ENCODE results near the gene PLXNA4.

Gene PLXNA4

DNA sequence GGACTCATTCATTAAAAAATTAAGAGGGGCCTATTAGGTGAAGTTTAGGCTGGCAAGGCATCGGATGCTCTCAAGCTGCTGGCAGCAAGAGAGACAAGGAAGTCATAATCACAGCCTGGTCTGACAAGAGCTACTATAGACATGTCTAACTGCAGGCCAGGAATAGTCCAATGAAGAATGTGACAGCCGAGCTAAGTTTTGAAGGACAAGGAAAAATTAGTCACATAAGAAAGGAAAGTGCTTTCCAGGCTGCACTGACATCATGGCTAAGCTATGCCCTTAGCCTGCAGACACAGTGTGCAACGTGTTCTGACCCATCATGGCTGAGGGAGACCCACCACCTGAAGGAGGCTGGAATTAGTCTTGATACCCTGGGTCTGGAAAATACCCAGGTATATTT is 281.1 kb downstream of the PLXNA4 start:
- no peak for DNase-seq

DNA sequence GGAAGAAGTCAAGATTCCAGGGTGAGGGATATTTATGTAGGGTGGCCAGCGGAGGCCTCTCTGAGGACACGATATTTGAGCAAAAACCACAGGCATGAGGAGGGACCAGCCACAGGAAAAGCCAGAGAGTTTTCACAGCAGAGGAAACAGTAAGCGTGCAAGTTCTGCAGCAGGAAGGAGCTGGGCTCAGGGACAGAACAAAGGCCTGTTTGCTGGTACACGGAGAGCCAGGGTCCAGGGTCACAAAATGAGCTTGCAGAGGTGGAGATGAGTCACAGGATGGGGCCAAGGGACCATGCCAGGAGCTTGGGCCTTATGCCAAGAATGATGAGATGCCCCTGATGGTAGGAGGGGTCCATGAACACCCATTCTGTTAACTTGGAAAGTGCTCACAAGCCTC is 283.5 kb downstream of the PLXNA4 start:
- no peak for DNase-seq

DNA sequence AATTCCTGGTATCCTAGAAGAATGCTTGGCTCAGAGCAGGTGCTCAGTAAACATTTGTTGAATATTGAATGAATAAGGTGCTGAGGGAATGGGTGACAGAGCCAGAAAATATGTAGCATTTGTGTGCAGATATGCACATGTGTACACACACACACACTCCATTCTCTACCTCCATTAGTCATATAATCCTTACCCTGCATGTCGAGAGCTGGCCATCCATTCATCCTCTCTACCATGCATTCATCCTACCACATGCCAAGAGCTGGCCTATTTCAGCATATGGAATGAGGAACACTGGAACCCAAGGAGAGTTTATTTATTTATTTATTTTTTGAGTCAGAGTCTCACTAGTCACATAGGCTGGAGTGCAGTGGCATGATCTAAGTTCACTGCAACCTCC is 284.8 kb downstream of the PLXNA4 start:
- no peak for DNase-seq

DNA sequence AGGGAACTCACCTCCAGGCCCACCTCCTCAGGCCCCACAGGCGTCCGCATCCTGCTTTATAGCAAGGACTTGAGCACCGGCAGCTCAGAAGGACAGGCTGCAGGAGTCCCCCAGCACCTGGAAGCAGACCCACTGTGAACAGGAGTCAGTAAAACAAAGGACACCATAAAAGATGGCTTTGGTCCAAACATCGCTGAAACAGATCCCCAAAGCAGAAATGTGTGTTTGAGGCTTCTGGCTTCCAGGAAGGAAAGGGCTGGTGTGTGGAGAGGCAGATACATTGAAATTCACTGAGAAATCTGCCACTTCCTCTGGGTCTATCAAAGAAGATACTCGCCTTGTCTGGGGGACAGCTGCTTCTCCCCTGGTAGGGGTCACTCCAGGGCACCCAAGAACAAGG is 286.2 kb downstream of the PLXNA4 start:
- no peak for DNase-seq

DNA sequence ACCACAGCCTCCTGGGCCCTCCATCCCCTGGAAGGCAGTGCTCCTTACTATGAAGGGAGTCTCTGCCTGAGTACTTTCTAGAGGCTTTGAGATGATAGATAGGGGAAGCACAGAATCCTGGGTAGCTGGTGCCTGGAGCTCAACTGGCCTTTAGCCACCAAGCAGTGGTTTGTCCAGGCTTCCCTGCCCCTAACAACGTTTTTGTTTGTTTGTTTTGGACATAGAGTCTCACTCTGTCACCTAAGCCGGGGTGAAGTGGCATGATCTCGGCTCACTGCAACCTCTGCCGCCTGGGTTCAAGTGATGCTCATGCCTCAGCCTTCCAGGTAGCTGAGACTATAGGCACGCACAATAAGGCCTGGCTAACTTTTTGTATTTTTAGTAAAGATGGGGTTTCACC is 289.4 kb downstream of the PLXNA4 start:
- no peak for DNase-seq

DNA sequence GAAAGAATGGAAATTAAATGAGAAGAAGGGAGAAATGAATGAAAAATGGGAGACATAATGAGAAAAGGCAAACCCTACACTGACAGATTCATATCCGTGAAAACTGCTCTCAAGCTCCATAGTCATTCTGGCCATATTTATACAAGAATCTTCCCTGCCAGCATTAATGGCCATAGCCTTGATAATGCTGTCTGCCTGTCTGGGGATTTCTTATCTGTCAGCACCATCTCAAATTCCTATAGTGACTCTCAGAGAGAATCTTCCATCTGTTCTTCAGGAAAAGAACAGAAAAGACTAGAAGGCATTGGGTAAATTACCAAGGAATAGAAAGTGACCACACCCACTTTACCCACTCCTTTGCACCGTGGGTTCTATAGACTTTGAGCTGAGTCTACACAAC is 295.9 kb downstream of the PLXNA4 start:
- DNase-seq, result no peak

DNA sequence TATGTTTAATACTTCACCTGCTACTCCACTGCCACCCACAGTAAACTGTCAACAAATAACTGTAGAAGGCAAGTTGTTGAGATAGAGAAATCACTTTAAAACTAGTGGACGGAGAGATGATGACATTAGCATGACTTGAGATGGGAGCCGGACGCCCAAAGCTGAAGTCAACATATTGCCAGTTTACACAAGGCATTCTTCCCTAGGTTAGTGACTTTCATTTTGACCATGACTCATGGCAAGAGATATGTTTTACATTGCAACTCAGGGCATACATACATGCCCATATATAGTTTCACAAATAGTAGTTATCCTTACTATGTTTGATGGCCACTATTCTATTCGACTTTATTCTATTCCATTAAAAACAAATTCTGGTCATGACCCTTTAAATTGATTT is 296.6 kb downstream of the PLXNA4 start:
- no peak for DNase-seq

DNA sequence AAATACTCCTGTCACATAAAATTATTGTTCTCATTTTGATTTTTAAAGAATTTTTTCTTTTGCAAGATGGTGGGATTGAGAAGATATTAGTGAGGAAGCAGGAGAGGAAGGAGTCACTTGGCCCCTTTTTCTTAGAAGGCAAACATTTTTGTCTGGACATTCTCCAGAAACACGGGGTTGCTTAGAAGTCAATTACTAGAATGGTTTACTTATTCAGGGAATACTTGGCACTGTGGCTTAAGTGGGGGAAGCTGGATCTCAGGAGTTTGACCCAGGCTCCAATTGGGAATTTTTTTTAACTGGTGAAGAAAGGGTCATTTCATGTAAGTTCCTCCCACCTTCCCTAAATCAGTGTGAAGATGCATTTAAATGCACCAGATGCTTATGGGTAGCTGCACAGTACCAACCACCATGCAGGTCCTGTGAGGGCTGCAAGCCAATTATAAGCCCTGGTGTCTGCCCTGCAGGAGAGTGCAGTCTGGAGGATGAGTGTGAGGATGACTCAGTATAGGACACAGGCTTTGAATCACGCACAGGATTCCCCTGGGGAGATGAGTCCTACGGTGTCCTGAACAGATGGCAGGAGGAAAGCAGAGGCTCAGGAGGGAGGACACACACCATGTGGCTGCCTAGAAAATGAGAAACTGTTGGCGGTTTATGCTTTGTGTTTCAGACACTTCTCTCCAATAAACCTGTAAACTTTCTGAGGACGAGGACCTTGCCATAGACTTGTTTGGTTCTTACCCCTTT is 299.1 kb downstream of the PLXNA4 start:
- no peak for DNase-seq

GRCh38 chr7:132276234-132276630 is 300.0 kb downstream of the PLXNA4 start:
- DNase-seq, result no peak

DNA sequence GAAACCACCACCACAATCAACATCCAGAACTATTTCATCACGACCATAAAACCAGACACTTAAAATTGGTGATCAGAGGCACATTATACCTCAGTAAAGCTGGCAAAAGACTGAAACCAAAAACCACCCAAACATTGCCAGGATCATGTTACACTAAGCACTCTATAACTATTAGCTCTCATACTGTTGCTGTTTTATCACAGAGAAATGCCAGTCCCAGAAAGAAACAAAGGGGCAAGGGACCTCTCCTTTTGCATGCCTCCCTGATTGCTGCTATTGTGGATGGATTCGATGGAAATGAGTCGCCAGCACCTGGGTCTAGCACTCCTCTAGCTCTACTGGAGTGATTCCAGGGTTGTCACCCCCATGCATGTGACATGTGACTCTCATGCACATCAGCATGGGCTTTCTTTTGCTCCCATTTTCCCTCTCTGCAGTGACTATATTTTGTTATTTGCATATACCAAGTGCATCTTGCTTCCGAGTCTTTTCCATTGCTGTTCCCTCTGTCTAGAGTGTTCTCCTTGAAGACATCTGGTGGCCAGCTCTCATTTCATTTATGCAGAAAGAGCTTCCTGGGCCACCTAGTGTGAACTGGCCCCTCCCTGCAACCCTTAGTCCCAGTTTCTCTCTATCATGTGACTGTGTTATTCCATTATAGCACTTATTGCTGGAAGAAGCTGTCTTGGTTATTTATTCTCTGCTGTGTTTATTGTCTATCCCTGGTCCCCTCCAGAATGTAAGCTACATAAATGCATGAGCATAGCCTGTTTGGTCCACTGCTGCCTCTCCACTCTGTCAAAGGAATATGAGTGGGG is 300.6 kb downstream of the PLXNA4 start:
- DNase-seq, result no peak

- no peak for DNase-seq
Observed at GRCh38 chr7:132272763-132273371, 303.4 kb downstream of the PLXNA4 start.

GRCh38 chr7:132270517-132270916 is 305.8 kb downstream of the PLXNA4 start:
- no peak for DNase-seq

DNA sequence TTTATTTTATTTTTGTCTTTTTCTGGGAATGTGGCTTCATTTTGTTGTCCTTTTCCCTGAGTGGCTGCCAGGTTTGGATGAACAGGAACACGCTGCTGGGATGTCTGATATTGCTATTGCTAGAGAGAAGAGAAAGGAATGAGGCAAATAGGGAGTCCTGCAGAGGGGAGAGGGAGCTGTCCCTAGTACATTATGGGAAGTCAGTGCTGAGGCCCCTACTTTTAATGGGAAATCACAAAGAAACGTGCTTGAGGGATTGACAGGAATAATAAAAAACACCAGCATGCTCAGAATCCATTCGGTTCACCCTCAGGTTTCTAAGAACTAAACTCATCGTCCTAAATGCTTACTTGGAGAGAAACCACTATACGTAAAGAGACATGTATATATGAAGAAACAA is 306.6 kb downstream of the PLXNA4 start:
- no peak for DNase-seq

DNA sequence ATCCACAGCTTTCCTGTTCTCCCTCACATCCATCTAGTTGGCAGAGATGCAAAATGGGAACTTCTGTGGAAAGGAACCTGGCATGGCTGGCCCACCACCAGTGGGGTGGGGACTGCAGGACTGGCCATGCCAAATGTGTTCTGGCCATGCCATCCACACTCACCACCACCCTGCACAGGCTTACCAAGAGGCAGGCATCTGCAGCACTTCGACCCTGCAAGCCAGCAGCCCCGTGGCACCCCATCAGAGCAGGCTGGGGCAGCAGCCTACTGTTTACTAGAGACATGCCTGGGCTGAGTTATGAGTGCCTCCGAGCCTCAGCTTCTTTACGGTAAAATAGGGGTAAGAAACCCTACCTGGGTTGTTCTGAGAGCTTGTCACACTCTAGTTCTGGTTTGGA is 313.1 kb downstream of the PLXNA4 start:
- no peak for DNase-seq

DNA sequence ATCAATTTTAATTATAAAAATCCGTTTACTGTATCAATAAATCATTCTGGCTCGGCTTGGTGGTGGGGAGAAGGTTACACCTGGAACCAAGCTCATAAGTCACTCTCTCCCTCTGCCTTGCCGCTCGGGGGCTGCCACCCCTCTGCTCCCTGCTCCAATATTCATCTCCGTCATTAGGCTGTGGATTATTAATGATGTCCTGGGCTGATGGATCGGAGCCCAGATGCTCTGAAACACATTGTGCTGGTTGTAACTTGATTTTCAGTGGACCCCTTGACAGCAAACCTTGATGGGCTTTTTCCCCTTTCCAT is 314.2 kb downstream of the PLXNA4 start:
- DNase-seq, result no peak

GRCh38 chr7:132261327-132262159 is 314.7 kb downstream of the PLXNA4 start:
- no peak for DNase-seq

- DNase-seq, result no peak
Observed at GRCh38 chr7:132258231-132258630, 318.0 kb downstream of the PLXNA4 start.

DNA sequence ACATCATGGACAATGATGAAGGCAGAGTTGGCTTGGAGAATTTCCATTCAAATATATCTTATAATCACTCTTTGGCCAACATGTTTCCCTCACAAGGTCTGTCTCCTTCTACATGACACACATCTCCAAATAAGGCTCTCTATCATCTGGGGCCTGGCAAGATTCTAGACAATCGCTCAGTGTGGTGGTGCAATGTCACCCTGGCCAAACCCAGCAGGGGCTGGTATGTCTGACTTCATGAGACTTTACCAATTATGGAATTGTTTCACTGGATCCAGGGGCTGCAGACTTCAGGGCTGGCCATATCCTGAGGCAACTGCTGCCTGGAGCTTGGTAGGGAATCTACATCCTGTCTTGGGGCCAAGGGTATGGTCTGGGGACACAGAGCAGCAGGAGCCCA is 319.0 kb downstream of the PLXNA4 start:
- no peak for DNase-seq

- no peak for DNase-seq
Observed at GRCh38 chr7:132256721-132257212, 319.5 kb downstream of the PLXNA4 start.

- DNase-seq, result peak; percentile 5
Observed at GRCh38 chr7:132255898-132256297, 320.4 kb downstream of the PLXNA4 start.

DNA sequence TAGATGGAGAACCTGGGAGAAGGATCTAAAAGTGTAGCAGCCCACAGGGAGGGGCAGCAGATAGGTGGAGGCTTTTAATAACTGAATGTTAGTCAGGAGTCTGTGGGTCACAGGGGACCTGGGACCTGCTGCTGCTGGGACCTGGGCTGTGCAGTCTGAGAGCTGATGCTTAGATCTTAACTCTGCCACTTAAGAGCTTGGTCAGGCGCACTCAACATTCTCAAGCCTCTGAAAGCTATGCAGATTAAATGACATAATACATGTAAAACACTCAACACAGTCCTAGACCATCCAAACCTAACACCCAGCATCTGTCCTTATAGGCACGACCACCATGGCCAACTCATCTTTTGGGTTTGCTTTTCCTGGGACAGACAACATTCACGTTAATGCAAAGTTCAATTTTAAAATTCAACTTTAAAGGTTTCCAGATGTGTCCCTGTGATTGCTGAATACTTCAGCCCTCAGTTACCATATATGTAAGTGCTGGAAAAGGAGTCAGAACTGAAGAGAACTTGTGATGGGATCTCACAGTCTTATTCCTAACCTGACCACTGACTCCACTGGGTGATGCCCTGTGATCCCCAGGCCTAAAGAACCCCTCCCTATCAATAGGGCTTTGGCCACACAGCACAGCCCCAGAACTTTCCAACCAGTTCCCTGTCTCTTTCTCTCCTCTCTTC is 321.0 kb downstream of the PLXNA4 start:
- DNase-seq, result no peak

- no peak for DNase-seq
Observed at GRCh38 chr7:132254455-132254854, 321.8 kb downstream of the PLXNA4 start.

DNA sequence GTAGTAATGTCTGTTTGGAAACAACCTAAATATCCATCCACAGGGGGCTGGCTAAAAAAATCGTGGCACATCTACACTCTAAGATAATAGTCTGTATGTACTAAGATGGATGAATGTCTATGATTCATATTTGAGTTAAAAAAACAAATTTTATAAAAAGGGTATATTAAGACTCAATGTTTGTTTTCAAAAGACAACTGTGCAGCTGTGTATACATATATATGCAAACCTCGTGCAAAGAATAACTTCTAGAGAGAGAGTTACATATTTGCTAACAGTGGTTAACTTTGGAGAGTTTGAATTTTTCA is 323.5 kb downstream of the PLXNA4 start:
- no peak for DNase-seq

Data from NCI-H1417 treated with DMSO at 0.1 percent for 48 hours (cell line).